GM19324 (cell line): ENCODE data around the gene ULK4.
"Not testable (repeated sequence)": the region's sequence is repeated elsewhere in the genome, so short reads cannot be mapped to it uniquely, and the experiment has no call there.

Experiments used
- ATAC-seq: cut with Tn5 transposase; IDR thresholded peaks from one replicate; pipeline ENCODE4 v1.9.1; 2021; ENCODE audit warnings: mild to moderate bottlenecking, moderate library complexity; ENCODE audit not compliant: unreplicated experiment, low FRiP score

The ULK4 gene

DNA sequence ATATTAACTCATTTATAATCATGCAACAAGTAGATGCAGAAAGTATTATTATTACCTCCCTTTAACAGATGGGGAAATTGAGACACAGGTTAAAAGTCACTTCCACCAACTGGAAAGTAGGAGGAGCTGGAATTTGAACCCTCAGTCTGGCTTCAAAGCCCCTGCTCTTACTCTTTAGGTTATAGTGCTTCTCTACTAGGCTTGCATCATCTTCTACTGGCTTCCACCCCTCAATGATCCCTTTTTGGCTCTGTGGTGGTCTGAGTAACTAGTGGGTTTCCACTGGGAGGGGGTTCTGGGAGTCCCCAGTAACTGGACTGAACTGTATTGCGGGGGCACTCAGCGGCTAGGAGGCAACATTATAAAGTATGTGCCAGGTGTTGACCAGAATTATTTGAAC, 671.6 kb downstream of the ULK4 start:
- no peak for ATAC-seq

DNA sequence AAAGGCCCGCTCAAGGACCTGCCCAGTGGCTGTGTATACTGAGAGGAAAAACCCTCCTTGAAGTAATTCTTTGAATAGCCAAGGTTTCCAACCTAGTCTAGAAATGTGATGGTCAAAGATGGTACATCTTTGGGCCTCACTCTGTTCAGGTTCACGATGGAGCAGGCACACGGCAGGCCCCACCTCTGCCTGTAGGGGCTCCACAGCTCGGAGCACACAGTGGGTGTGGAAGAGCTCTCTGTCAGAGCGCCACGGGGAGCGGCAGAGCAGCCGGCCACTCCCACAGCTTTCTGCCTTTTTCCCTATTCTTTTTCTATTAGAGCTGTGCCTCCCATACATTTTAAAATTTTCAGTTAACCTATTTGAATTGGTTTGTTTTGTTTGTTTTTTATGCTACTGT, 673.1 kb downstream of the ULK4 start:
- ATAC-seq, result no peak

DNA sequence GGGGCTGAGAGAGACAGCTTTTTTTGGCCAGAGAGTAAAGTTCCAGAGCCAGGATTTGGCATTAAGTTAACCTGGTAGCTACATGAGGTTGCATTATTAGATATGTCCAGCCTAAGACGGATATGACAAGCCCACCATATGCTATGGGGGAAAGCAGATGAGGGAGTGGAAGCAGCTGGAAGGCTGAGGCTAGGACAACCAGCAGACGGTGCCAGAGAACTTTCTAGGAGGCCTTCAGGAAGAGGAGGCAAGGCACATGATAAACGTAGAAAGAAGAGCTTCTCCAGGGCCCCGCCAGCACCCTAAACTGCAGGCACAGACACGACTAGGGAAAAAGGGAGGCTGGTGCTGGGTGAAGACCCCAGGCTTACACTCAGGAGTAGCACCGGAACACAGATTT, 675.6 kb downstream of the ULK4 start:
- ATAC-seq, result no peak

DNA sequence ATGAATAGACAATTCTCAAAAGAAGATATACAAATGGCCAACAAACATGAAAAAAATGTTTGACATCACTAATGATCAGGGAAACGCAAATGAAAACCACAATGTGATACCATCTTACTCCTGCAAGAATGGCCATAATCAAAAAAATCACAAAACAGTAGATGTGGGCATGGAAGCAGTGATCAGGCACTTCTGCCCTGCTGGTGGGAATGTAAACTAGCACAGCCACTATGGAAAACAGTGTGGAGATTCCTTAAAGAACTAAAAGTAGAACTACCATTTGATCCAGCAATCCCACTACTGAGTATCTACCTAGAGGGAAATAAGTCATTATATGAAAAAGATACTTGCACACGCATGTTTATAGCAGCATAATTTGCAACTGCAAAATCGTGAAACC, 677.0 kb downstream of the ULK4 start:
- not testable (repeated sequence) for ATAC-seq

DNA sequence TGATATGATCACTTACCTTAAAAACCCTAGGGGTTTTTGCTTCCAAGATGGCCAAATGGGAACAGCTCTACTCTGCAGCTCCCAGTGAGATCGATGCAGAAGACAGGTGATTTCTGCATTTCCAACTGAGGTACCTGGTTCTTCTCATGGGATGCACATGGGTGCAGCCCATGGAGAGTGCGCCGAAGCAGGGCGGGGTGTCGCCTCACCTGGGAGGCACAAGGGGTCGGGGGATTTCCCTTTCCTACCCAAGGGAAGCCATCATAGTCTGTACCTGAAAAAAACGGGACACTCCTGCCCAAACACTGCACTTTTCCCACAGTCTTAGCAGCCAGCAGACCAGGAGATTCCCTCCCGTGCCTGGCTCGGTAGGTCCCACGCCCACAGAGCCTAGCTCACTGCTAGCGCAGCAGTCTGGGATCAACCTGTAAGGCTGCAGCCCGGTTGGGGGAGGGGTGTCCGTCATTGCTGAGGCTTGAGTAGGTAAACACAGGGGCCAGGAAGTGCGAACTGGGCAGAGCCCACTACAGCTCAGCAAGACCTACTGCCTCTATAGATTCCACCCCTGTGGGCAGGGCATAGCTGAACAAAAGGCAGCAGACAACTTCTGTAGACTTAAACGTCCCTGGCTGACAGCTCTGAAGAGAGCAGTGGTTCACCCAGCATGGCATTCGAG, 684.0 kb downstream of the ULK4 start:
- ATAC-seq, result no peak

DNA sequence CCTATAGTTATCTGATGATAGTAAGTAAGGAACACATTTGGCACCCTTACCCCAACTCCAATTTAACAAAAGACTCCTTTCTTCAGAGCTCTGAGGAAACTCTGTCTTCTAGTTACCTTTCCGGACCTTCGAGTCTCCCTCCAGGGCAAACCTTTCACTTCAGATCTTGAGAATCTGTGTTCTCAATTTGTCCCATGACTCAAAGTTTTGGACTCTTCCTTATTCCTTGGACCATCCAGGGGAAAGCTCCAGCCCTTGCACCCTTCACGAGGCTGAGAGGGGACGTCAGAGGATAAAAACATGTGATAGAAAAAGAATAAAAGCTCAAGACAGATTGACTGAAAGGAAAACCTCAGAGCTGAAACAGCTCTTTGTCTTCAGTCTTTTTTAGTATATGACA, 685.7 kb downstream of the ULK4 start:
- no peak for ATAC-seq

DNA sequence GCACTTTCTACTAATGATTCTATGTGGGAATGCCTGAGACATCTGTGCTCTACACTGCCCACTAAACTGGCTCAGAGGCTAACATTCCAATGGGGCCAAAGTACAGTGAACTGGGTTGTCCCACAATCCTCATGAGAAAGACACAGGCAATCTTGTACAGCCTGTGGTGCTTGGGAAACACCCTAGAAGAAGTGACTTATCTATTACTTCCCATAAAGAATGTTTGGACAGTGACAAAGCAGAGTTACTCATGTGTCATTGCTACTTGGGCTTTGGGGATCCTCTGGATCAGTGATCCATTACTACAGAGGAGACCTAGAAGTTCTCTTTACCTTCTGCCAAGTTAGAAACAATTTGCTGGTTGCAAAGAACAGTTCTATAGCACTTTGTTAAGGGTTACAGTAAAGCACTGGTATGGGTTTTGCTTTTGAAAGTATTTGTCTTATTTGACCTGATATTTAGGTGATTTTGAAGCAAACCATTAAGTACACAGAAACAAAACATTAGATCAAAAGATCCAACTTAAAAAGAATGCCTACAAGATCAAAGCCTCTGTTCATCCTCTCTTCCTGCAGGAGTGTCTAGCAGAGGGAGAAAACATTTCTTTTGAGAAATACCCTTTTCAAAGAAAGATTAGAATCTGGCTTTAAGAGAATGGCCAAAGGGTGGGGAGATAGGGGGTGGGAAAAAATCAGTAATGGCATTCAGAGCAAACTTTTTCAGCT, 686.8 kb downstream of the ULK4 start:
- no peak for ATAC-seq

DNA sequence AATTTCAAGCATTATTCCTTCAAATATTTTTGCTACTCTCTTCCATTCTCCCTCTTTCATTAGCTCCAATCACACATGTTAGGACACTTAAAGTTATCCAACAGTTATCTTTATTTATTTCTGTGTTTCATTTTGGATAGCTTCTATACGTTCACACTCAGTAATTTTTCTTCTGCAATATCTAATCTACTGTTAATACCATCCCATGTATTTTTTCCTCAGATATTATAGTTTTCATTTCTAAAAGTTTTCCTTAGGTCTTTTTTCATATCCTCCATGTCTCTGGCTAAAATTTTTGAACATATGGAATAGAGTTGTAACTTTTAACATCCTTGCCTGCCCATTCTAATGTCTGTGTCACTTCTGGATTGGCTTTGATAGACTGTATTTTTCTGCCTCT, 689.2 kb downstream of the ULK4 start:
- ATAC-seq, result no peak

DNA sequence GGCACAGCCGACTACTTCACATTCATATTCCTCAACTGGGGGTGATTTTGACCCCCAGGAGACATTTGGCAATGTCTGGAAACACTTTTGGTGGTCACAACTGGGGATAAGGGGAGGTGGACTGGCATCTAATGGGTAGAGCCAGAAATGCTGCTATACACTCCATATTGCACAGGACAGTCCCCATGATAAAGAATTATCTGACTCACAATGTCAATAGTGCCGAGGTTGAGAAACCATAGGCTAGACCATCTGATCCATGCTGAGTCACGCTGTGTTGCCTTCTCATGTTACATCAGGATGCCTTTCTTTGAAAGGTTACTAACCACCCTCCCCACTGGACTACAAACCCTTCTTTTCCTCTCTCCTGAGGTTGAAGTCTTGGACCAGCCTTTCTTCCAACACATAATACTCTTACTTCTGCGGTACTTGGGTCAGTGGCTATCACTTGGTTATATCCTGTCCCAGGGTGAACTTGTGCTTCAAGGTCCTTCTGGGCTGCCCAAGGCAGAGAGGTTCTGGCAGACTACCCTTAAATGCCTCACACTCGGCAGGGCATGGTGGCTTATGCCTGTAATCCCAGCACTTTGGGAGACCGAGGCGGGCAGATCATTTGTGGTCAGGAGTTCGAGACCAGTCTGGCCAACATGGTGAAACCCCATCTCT, 693.8 kb downstream of the ULK4 start:
- ATAC-seq, result no peak

DNA sequence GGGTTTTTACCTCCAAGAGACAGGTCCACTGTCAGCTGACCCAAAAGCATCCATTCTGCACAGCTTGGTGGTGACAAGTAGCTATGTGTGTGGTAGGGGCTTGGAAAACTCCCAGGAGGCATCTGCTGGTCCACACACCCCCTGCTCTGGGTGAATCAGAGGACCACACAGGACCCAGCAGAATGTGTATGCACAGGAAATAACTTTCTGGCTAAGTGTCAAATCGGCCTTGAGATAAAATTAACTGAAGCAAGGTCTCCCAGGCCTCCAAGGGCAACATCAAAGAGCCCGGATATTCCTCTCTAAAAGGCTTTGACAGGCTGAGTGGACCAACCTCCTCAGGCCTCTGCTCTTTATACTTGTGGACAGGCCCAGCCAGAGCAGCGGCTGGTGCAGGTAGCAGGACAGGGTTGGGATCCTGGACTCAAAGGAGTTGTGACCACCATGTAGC, 696.1 kb downstream of the ULK4 start:
- no peak for ATAC-seq

DNA sequence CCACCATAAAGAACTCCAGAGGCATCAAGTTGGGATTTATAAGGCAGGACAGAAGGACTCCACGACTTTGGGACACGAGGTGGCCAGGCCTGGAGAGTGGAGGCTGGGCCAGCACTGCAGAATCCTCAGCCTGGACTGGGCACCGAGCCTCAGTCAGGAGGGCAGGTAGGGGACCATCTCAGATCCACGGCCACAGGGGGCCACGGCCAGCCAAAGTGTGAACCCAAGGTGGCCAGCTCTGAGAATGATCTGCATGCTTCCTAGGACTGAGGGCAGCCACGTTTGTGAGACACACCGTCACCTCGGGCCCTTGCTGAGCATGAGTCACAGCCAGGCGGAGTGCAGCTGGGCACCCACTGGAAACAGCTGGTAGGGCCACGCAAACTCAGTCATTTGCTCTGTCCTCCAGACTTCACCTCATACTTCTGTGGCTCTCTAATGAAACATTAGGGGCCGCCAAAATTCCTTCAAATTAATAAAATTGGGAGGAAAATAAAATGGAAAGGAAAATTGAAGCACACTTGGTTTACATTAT, 696.8 kb downstream of the ULK4 start:
- no peak for ATAC-seq

DNA sequence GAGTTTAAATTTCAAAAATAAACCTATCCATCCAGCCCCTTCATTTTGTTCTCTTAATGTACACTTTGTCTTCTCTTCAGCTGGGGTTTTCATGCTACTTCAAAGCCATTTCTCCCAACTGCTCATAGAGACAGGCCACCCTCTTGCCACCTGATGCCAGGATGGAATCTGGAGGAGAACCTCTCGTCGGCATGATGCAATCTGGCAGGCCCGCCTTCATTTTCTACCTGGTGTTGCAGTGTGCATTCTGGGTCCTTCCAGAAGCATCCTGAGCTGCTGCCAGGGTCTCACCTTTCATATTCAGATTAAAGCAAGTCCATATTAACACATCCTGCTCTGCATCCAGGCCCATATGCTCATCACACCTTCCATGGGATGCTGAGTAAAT, 701.8 kb downstream of the ULK4 start:
- ATAC-seq, result no peak

DNA sequence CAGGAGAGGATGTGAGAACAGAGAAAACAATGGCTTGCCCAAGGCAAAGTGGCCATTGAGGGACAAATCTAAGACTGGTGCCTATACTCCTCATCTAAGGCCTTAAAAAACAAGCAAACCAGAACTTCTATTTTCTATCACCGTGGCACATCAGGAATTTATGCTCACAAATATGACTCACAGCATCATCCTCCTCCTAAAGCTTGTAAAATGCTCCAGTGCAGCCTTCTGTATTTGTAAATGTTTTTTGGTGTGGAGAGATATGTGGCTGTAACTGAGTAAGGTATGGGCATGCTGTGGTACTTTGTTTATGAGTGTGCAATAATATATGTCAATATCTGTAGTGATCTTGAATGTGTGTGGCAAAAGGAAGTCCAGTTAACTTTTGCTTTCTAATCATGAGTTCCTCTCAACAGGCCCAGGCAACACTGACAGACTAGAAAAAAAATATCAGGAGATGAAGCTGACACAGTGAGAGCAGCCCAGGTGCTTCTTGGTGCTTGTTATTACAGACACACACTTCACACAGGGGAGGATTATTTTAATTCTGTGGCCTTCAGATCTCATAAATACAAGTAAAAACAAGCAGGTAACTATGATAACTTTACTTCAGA, 702.3 kb downstream of the ULK4 start:
- ATAC-seq, result no peak

DNA sequence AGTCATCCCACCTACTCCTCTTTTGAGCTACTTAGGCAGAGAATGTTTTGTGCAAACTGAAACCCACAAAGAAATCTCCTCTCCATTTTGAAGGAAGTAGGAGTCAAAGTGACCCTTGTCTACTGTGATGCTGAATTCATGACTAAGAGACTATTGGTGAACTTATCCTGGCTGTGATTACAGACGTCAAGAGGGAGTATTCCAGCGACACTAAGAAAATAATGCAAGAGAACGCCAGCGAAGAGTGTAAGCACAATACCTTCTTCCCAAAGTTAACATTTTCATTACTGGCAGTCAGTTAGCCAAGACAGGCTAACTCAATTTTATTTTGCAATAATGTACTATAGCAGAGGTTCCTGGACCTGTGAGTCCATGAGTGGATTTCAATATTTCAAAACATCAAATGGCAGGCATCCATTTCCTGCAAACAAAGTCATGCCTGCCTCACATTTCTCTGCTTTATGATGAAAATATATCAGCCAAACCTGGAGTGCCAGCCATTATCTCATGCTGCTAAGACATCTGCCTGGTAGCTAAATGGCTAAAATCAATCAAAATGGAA, 703.6 kb downstream of the ULK4 start:
- no peak for ATAC-seq

DNA sequence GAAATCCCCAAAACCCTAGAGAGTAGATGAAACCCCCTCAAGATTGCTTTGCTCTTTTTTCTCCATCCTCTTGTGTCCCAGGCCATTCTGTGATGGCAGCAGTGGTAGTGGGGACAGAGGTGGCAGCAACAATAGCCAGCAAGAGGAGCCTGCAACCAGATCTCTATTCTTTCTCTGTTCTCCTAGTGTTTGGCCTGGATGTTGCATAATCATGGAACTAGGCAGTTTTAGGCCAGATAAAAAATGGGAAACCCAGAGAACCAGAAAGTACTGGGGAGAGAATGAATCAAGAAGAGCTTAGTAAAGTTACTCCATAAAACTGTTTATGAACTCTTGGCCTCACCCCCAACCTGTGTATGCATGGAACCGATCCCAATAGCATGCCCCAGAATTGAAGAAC, 710.3 kb downstream of the ULK4 start:
- ATAC-seq, result no peak

DNA sequence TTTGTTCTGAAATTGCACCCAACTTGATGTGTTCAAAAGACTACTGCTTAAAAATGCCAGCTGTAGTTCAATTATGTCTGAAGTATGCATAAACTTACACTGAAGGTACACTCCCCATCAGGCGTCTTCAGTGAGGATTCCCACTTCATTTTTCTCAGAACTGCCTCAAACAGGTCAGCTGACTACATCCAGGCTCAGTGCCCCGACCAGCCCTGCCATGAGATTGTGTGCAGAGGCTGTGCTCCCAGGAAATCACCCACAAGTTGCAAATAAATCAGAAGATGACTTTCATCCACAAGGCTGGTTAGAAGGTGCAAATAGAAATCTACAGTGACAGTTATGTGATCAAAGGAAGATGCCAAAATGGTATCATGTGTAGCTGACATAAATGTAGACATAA, 711.1 kb downstream of the ULK4 start:
- no peak for ATAC-seq

DNA sequence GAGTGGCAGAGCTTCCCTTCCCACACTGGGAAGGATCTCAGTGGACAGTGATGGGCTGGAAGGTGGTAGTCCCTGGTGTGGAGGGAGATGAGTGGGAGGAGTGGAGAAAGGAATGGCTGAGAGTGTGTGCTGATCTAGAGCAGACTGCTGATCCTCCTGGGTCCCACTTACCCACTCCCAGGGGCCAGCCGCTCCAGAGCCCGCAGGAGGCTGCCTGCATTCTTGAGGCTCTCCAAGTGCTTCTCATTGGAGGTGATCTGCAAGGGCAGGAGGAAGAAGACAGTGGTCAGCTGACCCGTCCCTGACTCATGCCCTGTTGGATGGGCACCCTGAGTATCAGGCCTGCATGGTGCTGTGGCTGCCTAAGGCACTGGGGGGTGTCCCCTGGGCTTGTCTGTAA, 712.6 kb downstream of the ULK4 start:
- no peak for ATAC-seq

DNA sequence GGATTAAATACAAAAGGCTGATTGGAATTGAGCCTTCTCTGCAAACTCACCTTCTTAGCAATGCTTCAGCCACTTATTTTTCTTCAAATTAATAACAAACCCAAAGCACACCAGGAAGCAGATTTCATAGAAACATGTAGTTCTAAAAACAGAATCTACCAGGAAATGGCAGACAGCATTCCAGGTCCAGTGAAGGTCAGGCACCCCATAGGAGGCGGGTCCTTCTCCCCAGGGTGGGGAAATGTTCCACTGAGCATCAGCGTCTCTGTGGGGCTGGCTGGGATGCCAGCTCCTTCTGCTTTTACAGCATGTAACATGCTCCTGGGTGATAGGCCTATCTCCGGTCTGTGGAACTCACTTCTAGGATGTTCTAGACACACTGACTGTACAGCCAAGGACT, 713.4 kb downstream of the ULK4 start:
- no peak for ATAC-seq

DNA sequence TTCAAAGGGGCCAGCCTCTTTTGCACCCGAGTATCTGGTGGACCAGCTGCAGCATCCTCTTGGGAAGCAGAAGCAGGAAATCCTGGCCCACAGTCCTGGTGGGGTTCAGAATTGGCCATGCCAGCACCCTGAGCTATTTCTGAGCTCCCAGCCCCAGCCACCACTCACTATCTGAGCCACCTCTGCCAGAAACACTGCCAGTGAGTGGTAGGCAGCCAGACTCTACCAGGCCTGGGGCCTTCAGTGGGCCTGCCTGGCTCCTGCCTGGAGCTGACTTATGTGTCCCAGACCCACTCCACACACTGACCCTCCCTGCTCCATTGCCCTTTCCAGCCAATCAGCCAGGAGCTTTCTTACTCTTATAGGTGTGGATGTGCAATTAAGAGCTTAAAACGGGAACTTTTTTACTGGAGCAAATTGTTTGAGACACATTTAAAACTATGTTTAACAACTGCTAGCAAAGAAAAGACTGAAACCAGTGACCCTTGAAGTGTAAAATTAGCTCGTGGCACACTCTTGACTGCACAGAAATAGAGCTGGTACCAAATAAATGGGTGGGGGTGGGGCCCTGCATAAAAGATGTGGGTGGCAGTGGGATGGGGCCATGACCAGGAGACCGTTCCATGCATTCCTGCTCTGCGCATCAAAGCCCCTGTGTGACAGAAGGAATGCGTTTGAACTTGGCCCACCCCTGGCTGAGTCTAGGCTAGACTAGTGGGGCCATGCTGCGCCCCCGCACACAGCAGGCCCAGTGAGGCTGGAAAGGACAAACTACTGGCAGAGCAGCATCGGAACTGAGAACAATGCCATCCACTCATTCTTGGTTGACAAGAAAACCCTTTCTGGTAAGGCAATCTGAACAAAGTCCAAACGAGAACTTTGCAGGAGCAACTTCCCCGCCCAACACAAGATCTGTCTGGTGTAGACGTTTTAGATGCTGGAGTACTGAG, 714.6 kb downstream of the ULK4 start:
- no peak for ATAC-seq
